HG02981 (cell line): ENCODE data around the gene NRXN3.

Experiments
- ATAC-seq: cut with Tn5 transposase; IDR thresholded peaks from one replicate; pipeline ENCODE4 v1.9.1; 2021; ENCODE audit warnings: mild to moderate bottlenecking, moderate library complexity; ENCODE audit not compliant: unreplicated experiment

NRXN3 gene

DNA sequence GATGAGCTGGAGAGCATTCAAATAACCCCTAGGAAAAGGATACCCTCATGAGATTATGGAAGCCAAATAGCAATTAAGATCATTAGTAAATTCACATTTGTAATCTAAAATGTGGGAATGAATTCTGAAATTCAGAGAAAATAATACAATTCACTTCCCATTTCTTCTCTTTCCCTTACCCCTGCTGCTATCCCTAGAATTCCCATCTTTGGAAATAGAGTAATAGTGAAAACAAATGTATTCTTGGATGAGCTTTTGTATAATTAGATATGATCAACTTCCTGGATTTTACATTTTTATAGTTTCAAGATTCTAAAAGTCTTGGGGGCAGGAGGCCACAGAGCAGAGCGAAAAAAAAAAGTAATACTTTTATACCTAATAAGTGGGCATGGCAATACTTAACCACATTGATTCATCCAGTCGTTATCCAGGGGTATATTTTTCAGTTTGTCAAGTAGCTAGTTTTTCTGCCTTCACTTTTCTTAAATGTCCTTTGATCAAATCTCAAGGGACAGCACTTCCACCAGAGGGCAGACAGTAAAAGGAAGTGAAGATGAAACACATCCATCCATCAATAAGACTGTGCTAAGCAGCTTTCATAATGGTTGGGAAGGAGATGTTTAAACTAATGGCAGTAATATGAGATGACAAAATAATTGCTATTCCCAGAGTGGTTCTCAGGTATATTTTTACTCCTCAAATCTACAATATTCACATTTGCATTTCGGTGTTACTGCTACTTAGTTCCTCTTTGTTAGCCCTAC lies 1639.9 kb downstream of the NRXN3 start:
- no peak for ATAC-seq

DNA sequence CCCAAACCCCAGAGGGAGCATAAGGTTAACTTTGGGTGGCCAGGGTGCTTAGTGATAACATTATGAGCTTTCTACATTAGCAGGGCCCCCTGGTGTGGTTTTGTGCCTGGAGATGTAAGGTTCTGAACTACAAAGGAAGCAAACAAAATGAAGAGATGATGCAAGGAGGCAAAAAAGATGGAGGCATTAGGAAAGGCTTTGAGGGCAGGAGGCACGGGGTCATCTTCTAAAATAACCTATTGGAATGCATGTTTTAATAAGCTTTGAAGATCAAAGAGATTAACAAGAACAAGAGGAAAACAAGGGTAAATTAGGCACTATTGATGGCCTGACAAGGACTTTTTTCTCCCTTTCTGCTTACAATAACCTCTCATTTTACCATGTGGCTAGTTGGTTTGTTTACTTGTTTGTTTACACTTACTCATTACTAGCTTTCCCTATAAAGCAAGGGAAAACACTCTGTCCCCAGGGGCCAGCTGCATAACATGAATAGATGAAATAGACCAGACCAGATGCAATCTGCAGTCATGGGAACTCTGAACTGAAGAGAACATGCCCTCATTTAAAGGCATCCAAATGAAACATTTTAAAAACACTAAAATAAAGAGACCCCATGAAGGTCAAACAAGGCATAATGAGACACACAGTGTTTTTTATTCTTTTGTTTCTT lies 1650.8 kb downstream of the NRXN3 start:
- ATAC-seq: no peak

DNA sequence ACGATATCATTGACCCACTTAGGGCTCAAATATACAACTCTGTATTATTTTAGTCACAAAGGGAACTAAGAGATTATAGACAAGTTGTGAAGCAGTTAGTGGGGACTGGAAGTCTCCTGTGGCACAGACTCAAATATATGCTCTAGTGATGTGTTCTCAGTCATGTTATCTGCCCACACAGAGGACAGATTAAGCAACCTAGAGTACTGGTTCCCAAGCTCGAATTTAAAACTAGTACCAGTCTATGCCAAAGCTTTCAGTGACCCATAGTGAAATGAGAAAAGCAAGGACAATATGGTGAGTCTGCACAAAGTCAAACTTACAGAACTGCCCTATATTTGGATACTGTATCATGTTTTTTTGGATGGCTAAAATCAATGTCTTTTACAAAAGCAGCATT lies 1651.9 kb downstream of the NRXN3 start:
- ATAC-seq: no peak

DNA sequence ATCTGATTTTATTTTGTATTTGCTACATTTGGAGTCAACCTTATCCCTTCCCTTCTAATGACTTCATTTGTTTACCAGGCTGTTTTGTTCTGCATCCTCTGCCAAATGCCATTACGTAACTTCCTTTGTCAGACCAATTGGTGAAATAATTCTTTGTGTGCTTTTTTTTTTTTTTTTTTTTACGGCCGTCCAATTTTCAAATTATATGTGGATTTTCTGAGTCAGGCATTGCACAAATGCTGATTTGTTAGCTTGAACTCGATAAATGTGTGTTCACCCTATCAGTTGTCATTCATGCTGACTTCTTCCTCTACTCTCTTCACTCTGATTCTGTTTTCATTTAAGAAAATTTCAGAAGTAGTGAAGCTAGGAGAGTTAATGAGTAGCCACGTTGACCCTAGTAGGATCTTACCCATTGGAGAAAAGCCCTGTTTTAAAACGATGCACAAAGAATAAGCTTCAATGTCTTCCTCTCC lies 1654.9 kb downstream of the NRXN3 start:
- no peak for ATAC-seq

DNA sequence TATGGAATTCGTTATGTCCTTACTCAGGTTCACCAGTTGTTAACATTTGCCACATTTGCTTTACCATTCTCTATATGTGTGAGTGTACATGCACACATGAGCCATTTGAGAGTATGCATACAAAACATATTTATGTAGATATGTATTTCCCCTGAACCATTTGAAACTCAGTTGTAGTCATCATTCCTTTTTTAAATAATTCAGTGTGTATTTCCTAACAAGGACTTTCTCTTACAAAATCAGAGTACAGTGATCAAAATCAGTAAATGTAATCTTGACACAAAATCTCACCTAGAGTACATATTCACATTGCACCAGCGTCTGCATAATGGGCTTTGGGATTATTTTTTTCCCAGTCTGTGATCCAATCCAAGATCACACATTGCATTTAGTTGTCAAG lies 1656.2 kb downstream of the NRXN3 start:
- no peak for ATAC-seq

DNA sequence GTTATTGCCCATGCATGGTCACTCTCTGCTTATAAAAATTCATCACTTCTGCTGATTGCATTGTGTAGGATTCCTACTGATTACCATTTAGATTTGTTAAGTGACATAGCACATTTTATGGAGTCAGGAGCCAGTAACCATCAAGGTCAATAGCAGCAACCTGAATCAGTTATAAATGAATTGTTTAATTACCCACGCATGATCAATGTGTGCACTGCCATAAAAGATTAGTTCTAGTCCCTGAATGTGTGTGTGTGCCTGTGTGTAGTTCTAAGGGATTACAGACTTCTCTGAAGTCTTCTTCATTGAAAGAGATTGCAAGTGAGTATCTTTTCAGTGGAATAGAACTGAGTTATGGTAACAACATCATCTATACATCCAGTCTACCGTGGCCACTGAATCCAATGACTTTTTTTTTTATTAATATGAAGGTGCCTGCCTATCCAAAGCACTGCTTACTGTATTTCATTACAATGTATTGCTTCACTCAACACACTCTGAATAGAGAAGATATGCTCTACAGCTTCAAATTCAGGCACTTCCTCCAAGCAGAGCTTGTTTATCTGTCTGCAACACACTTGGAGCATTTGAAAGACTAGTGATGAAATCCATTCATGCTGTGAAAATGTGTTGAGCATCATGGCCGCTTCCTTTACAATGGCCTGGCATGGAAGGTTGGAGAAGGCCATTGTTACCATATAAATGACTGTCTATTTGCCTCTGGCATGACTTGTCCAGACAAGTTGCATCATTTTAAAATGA lies 1659.4 kb downstream of the NRXN3 start:
- no peak for ATAC-seq

DNA sequence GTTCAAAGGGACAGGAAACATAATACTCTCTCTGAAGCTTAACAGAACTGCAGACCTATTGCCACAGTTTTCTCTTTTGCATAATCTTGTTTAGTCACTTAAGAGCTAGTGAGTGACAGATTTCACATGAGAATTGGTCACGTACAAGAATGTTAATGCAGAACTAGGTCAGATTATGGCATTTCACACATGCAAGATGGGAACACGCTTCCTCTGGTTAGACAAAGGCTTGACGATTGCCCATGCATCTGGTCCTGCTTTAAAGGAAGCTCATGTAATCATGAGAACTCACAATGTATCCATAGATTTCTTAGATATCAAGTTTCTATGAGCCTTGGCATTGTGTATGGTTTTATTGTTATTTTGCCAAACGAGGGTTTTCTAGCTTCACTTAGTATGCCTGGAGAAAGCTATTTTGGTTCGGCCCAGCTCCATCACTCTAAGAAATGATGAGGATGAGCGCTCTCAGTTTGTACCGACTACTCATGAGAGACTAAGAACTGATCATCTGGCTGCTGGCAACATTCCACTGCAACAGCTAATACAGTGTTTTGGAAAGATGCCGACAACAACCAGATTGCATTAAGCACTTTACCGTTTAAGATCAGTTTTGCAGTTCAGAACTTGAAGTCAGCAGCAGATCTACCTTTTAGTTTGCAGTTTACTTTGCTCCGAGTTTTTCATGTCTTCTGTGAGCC lies 1661.2 kb downstream of the NRXN3 start:
- ATAC-seq: no peak

DNA sequence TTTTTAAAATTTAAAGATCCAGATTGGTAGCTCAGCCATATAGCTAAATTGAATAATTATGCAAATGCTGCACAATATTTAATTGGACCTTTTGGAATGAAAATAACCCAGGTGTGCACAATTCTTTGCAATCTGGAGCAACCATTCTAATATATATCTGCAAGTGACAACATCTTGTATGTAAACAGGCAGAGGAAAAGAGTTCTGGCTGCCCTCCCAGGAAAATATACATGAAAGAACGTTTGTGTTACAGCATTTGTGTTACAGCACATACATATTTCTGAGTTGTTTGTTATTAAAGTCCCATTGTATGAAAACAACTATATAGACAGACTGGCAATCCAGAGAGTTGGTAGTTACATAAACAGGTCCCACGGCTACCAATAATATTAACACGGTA lies 1663.6 kb downstream of the NRXN3 start:
- no peak for ATAC-seq

DNA sequence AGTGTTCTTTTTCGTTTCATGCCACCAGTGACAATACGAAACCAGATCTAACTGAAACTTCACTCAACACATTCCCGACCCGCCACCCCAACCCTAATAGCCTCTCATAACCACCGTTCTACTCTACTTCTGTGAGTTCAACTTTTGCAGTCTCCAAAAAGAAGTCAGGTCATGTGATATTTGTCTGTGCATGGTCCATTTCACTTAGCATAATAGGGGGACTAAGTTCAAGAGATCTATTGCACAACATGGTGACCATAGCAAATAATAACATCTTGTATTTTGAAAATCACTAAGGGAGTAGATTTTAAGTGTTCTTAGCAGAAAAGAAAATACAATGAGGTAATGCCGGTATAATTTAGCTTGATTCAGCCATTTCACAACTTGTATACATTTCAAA lies 1664.7 kb downstream of the NRXN3 start:
- no peak for ATAC-seq

DNA sequence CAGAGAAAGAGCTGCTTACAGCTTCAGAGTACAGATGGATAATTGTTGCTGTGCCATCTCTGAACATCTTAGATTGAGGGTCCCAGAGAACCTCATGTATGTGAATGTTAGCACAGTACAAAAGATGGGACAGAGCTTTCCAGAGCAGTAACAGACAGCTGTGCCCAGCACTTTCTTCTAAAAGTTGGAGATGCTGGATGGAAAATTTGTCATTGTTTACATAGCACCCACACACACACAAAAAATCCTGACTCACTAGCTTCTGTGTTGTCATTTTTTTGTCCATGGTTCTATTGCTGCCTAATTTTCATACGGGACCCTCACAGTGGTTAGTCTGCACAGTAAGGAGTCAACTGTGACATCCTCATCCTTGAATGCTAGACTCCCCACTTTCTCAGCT lies 1666.4 kb downstream of the NRXN3 start:
- no peak for ATAC-seq

DNA sequence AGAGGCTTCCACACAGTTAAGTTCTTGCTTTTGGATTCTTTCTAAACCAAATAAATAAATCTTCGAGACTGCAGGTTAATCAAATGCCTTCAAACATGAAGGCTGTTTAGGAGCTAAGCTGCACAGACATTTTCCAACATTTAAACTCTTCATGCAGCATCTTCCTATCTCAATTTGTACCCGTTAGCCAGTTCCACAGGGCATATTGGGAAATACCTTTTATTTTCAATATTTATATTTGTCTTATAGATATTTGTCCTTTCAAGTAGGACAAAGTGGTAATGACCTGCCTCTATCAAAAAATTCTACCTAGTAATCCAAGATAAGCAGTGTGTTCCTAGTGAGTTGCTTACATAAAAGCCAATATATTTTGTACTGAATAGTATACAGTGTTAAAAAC lies 1667.5 kb downstream of the NRXN3 start:
- ATAC-seq: no peak

DNA sequence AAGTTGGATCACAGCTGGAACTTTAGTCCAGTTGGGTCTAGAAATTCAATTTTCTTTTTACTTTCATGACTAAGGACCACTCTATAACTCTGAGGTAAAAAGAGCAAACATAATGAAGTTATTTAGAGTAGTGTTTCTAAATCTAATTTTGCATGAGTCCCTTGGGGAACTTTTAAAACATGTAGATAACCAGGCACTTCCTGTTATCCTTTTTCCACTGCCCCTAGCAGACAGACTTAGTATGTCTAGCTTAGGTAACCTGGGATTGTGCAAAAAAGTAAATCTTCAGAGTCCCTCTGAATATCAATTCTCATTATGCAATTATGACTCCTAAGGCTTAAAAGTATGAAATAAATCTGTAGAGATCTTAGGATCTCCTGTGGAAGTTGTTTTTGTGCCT lies 1669.9 kb downstream of the NRXN3 start:
- no peak for ATAC-seq

DNA sequence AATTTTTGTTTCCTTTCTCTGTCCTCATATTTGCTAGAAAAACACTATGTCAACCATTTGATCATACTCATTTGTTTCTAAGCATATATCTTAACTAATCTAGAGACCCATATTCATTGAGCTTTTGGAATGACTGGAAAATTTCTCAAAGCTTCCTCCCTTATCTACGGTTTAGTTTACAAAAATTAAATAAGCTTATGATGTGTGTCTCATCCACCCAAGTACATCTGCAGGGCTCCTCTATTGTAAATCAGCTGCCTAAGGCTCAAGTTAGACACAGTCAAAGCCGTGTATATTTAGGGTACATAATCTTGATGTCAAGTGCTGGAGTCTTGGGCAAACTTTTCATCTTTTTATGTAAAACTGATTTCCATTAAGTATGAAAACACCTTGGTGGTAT lies 1670.7 kb downstream of the NRXN3 start:
- ATAC-seq: no peak

DNA sequence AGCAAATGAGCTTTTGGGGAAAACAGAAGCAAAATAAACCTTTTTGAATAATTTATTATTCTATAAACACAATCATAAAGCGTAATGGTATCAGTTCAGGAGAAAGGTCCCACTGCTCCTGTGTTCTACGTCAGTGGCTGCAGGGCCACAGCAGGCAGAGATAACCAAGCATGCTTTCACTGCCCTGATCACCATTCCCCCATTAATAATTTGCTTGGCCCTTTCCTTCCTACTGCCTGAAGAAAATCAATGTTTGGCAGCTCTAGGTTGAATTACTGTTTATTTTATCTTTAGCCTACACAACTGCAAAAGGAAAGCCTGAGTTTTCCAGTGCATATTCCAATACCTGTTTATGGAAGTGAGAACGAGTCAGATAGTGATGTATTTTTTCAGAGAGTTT lies 1671.3 kb downstream of the NRXN3 start:
- ATAC-seq: no peak

DNA sequence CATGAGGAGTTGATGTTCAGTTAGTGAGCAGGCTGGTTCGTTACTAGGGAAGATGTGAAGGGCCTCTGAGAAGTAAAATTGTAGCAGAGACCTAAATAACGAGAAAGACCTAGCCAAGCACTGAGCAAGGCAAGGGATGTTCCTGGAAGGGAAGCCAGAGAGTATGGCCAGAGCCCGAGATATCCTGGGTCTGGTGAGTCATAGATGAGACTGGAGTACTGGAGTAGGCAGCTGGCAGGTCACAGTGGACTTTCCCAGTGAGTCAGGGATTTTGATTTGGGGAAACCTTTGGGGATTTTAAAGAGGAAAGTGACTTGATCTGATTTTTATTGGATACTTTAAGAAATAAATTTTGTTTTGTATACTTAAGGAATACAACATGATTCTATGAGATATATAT lies 1672.1 kb downstream of the NRXN3 start:
- ATAC-seq: no peak

DNA sequence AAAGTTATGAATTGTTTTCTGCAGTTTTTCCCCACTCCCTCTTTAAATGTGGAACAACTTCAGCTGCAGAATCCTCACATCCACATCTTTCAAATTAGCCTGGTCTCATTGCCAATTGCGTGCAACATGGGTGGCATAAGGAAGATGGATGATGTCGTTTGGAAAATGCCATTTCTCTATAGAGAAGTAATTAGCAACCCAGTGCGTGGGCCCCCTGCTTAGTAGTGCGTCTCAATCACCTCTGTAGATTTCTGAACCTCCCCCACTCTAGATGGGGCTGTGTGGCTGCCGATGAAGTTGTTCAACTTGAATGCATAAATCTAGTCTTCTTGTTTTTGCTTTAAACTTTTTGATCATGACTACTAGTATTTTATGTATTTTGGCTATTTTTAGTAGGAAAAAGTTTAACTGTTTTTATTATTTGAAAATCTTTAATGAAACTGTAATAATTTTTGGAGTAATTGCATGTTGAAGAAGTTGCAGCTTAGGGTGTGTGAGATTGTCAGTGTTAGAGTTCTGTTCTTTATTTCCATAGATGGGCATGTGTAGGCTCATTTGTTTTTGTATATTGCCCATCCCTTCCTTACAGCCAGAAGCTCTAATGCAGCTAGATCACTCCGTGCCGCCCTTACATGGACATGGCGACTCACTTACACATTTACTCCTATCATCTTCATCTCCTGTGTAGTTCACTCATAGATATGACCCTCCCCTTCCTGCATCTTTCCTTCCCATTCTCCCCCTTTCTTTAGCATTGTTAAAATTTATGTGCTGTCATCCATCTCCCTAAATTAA lies 1683.0 kb downstream of the NRXN3 start:
- ATAC-seq: no peak

DNA sequence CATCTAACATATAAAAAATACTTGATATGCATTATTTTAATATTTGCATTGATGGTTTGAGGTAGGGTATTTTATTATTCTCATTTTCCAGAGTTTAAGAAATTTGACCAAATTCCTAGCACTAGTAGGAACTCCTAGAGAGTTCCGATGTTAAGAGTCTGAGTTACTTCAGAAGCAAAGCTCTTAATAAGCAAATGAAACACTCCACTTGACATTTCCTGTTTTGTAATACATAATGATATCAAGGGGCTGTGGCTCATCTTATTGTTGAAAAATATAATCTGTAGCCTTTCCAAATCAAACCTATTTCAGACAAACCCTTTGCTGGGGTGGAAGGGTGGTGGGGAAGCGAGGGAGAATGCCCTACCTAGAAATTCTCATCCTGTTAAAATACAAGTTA lies 1685.6 kb downstream of the NRXN3 start:
- no peak for ATAC-seq

DNA sequence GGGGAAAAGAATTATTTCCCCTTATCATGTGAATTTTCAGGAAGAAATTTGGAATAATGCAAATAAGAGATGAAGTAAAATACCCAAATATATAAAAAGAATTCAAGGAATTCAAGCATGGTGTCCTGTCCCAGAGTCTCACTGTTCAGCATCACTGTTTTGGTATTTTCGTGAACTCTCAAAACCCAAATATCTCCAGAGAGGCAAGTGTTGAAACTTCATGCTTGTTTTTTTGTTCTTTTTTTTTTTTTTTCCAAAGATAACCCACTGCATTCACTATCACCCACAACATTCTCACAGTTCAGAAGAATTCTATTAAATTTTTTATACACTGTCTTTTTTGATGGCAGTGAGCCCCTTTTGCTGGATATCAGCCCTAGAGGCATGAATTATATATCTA lies 1686.2 kb downstream of the NRXN3 start:
- ATAC-seq: no peak

DNA sequence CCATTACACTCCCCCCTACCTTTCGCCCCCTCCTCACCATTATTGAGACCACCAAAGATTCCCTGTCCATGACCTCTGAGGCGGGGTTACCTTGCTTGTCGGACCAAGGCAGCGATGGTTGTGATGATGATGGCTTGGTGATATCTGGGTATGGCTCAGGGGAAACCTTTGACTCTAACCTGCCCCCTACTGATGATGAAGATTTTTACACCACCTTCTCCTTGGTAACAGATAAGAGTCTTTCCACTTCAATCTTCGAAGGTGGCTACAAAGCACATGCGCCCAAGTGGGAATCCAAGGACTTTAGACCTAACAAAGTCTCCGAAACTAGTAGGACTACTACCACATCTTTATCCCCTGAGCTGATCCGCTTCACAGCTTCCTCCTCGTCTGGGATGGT lies 1690.9 kb downstream of the NRXN3 start:
- no peak for ATAC-seq

DNA sequence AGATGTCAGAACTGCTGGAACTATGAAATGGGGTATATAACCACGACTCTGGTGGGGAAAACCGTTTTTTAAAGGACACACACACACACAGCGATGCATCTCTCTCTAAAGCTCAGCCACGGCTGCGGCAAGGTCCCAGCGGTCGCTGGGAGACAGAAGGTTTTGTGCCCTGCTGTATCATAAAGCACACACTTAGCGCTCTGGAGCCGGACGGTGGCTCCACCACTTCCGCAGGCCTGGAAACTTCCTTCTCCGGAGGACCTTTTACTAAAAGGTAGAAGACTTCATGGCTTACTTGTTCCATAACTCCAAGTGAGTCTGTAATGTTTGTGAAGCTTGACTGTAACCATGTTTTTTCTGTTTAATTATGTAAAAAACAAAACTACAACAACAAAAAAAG lies 1691.9 kb downstream of the NRXN3 start:
- no peak for ATAC-seq

DNA sequence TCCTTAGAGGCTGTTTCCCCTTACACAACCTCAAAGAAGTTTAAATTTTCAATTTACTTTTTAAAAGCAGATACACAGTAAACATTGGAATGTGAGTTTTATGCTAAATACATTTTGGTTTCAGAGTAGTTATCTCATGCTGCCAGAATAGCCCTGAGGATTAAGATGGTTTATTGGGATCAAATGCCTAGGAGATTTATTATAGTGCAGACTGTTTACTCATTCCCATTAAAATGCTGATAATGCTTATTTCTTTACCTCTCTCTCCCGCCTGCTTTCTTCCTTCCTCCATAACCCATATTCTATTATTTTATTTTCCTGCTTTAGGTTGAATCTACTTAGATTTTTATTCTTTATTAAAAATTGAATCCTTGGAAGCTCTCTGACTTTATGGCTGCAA lies 1701.0 kb downstream of the NRXN3 start:
- ATAC-seq: no peak
